ENCODE results near the gene PRRT2. TPM values are rescaled to one million over a fixed set of nuclear protein-coding genes. Genes with fewer than 3 reads are reported as not detected.

The PRRT2 gene
- total and polyA plus RNA-seq, 4 donors = 5.3 to 36.6 (median 20.7) TPM

- peak in 1 of 2 donors; percentile 66 for DNase-seq
- Histone ChIP-seq H3K9me3 (ENCODE audit: control insufficient read depth, low read length) (no peaks in the 10 kb centered on the region), H3K27me3 (ENCODE audit: control insufficient read depth in 1 of 2, insufficient read depth in 2 of 2, low read length in 1 of 2) (no peaks in the 10 kb centered on the region), H3K36me3 (ENCODE audit: control insufficient read depth in 1 of 2, insufficient read depth in 2 of 2, low read length in 1 of 2) (no peaks in the 10 kb centered on the region), H3K4me1 (ENCODE audit: control insufficient read depth in 1 of 2, insufficient read depth in 2 of 2, low read length in 2 of 2) (peaks cover 0 to 2% of the 10 kb centered on the region in 2 donors), H3K27ac (ENCODE audit: low read depth in 1 of 2, low read length in 2 of 2) (peak overlapping the region in 1 of 2 donors; percentile 31), H3K4me3 (ENCODE audit: low read length in 2 of 2) (no peak overlapping the region)
- intact Hi-C loops (cut with DNase I) = no loop called here
- peak; percentile 13 for ATAC-seq (ENCODE audit: low FRiP score)
- WGBS, 2 donors = 6 to 8% methylated on average over 10 of the region's 10 CpGs
These were observed 46.3 kb downstream of the PRRT2 start for GRCh38 chr16:29858149-29858849.

- Histone ChIP-seq H3K36me3 (ENCODE audit: control insufficient read depth in 1 of 2, insufficient read depth in 2 of 2, low read length in 1 of 2) (no peaks in the 10 kb centered on the region), H3K9me3 (ENCODE audit: control insufficient read depth, low read length) (no peaks in the 10 kb centered on the region), H3K4me1 (ENCODE audit: control insufficient read depth in 1 of 2, insufficient read depth in 2 of 2, low read length in 2 of 2) (peaks cover 0 to 2% of the 10 kb centered on the region in 2 donors), H3K4me3 (ENCODE audit: low read length in 2 of 2) (no peak overlapping the region), H3K27ac (ENCODE audit: low read depth in 1 of 2, low read length in 2 of 2) (peak overlapping the region in 1 of 2 donors; percentile 31), H3K27me3 (ENCODE audit: control insufficient read depth in 1 of 2, insufficient read depth in 2 of 2, low read length in 1 of 2) (no peaks in the 10 kb centered on the region)
- ATAC-seq (ENCODE audit: low FRiP score) (no peak), DNase-seq (no peak)
- WGBS, 2 donors = 59 to 63% methylated on average over 18 to 19 of the region's 19 CpGs
- intact Hi-C loops (cut with DNase I) = no loop called here
These were observed 47.0 kb downstream of the PRRT2 start for GRCh38 chr16:29858974-29859373.

- no peak overlapping the region for H3K27ac ChIP-seq (ENCODE audit: low read depth in 1 of 2, low read length in 2 of 2)
These were observed 48.2 kb downstream of the PRRT2 start for GRCh38 chr16:29860218-29860617.

GRCh38 chr16:29862383-29862883 is 50.4 kb downstream of the PRRT2 start:
- intact Hi-C loops (cut with DNase I) = loop anchor here (5.0 to 10.0 kb wide), 3 partner anchors 40 to 102 kb away; partner anchors contain the start of genes MVP (in 1 of the 2), PAGR1 (in 1 of the 2) and TMEM219 (in 1 of the 2)
- ATAC-seq (ENCODE audit: low FRiP score) = peak; percentile 1
- WGBS, 2 donors = 1 to 2% methylated on average over 26 to 27 of the region's 27 CpGs

More at GRCh38 chr16:29860218-29860617, 48.2 kb downstream of the PRRT2 start:
- intact Hi-C loops (cut with DNase I) = loop anchor here (5.0 to 10.0 kb wide), 3 partner anchors 38 to 105 kb away; partner anchors contain the start of genes MVP (in 1 of the 2), PAGR1 (in 1 of the 2) and TMEM219 (in 1 of the 2)
- Histone ChIP-seq H3K27me3 (ENCODE audit: control insufficient read depth in 1 of 2, insufficient read depth in 2 of 2, low read length in 1 of 2) (no peaks in the 10 kb centered on the region), H3K36me3 (ENCODE audit: control insufficient read depth in 1 of 2, insufficient read depth in 2 of 2, low read length in 1 of 2) (no peaks in the 10 kb centered on the region), H3K9me3 (ENCODE audit: control insufficient read depth, low read length) (no peaks in the 10 kb centered on the region), H3K4me1 (ENCODE audit: control insufficient read depth in 1 of 2, insufficient read depth in 2 of 2, low read length in 2 of 2) (peaks cover 0 to 2% of the 10 kb centered on the region in 2 donors), H3K4me3 (ENCODE audit: low read length in 2 of 2) (no peak overlapping the region)
- ATAC-seq (ENCODE audit: low FRiP score) (no peak), DNase-seq (no peak)
- WGBS, 2 donors = 73 to 76% methylated on average over 9 of the region's 9 CpGs

GRCh38 chr16:29862884-29863668 is 51.1 kb downstream of the PRRT2 start, which contains the start of gene CDIPT:
TSS of gene CDIPT (minus strand) at chr16:29863226. CDS start at chr16:29862857, 369 bp downstream.
- WGBS, 2 donors = 0% methylated on average over 53 to 57 of the region's 57 CpGs
- peak within 1 kb of the TSS; percentile 58 to 80 for H3K4me3 ChIP-seq (ENCODE audit: low read length in 2 of 2)
- H3K27me3 ChIP-seq (ENCODE audit: control insufficient read depth in 1 of 2, insufficient read depth in 2 of 2, low read length in 1 of 2) = no peaks in the 10 kb centered on the region
- no peaks in the 10 kb centered on the region for H3K36me3 ChIP-seq (ENCODE audit: control insufficient read depth in 1 of 2, insufficient read depth in 2 of 2, low read length in 1 of 2)
- intact Hi-C loops (cut with DNase I) = loop anchor here (5.0 to 10.0 kb wide), 3 partner anchors 41 to 102 kb away; partner anchors contain the start of genes MVP (in 1 of the 2), PAGR1 (in 1 of the 2) and TMEM219 (in 1 of the 2)
- DNase-seq (peak; percentile 95 to 96), ATAC-seq (ENCODE audit: low FRiP score) (peak; percentile 97)
- H3K9me3 ChIP-seq (ENCODE audit: control insufficient read depth, low read length) = no peaks in the 10 kb centered on the region
- peak within 1 kb of the TSS; percentile 2 to 41 for H3K27ac ChIP-seq (ENCODE audit: low read depth in 1 of 2, low read length in 2 of 2)
- peaks cover 0 to 2% of the 10 kb centered on the region in 2 donors for H3K4me1 ChIP-seq (ENCODE audit: control insufficient read depth in 1 of 2, insufficient read depth in 2 of 2, low read length in 2 of 2)

More at GRCh38 chr16:29862383-29862883, 50.4 kb downstream of the PRRT2 start:
- Histone ChIP-seq H3K36me3 (ENCODE audit: control insufficient read depth in 1 of 2, insufficient read depth in 2 of 2, low read length in 1 of 2) (no peaks in the 10 kb centered on the region), H3K9me3 (ENCODE audit: control insufficient read depth, low read length) (no peaks in the 10 kb centered on the region), H3K4me1 (ENCODE audit: control insufficient read depth in 1 of 2, insufficient read depth in 2 of 2, low read length in 2 of 2) (peaks cover 0 to 2% of the 10 kb centered on the region in 2 donors), H3K27ac (ENCODE audit: low read depth in 1 of 2, low read length in 2 of 2) (no peak overlapping the region), H3K27me3 (ENCODE audit: control insufficient read depth in 1 of 2, insufficient read depth in 2 of 2, low read length in 1 of 2) (no peaks in the 10 kb centered on the region), H3K4me3 (ENCODE audit: low read length in 2 of 2) (peak overlapping the region; percentile 58 to 80)
- DNase-seq = no peak

GRCh38 chr16:29863669-29863984 is 51.6 kb downstream of the PRRT2 start:
- Histone ChIP-seq H3K27ac (ENCODE audit: low read depth in 1 of 2, low read length in 2 of 2) (no peak overlapping the region), H3K4me3 (ENCODE audit: low read length in 2 of 2) (no peak overlapping the region), H3K4me1 (ENCODE audit: control insufficient read depth in 1 of 2, insufficient read depth in 2 of 2, low read length in 2 of 2) (peaks cover 0 to 2% of the 10 kb centered on the region in 2 donors), H3K27me3 (ENCODE audit: control insufficient read depth in 1 of 2, insufficient read depth in 2 of 2, low read length in 1 of 2) (no peaks in the 10 kb centered on the region), H3K9me3 (ENCODE audit: control insufficient read depth, low read length) (no peaks in the 10 kb centered on the region), H3K36me3 (ENCODE audit: control insufficient read depth in 1 of 2, insufficient read depth in 2 of 2, low read length in 1 of 2) (no peaks in the 10 kb centered on the region)
- intact Hi-C loops (cut with DNase I) = loop anchor here (5.0 to 10.0 kb wide), 3 partner anchors 41 to 101 kb away; partner anchors contain the start of genes MVP (in 1 of the 2), PAGR1 (in 1 of the 2) and TMEM219 (in 1 of the 2)
- ATAC-seq (ENCODE audit: low FRiP score) (no peak), DNase-seq (no peak)
- 27 to 28% methylated on average over 16 of the region's 16 CpGs for WGBS, 2 donors

GRCh38 chr16:29864205-29864604 is 52.2 kb downstream of the PRRT2 start:
- no peaks in the 10 kb centered on the region for H3K27me3 ChIP-seq (ENCODE audit: control insufficient read depth in 1 of 2, insufficient read depth in 2 of 2, low read length in 1 of 2)
- H3K27ac ChIP-seq (ENCODE audit: low read depth in 1 of 2, low read length in 2 of 2) = no peak overlapping the region
- intact Hi-C loops (cut with DNase I) = loop anchor here (5.0 to 10.0 kb wide), 3 partner anchors 42 to 101 kb away; partner anchors contain the start of genes MVP (in 1 of the 2), PAGR1 (in 1 of the 2) and TMEM219 (in 1 of the 2)
- 80 to 86% methylated on average over 9 of the region's 9 CpGs for WGBS, 2 donors
- ATAC-seq (ENCODE audit: low FRiP score) = no peak
- H3K9me3 ChIP-seq (ENCODE audit: control insufficient read depth, low read length) = no peaks in the 10 kb centered on the region
- no peak overlapping the region for H3K4me3 ChIP-seq (ENCODE audit: low read length in 2 of 2)
- no peak for DNase-seq
- H3K36me3 ChIP-seq (ENCODE audit: control insufficient read depth in 1 of 2, insufficient read depth in 2 of 2, low read length in 1 of 2) = no peaks in the 10 kb centered on the region
- no peaks in the 10 kb centered on the region for H3K4me1 ChIP-seq (ENCODE audit: control insufficient read depth in 1 of 2, insufficient read depth in 2 of 2, low read length in 2 of 2)

Data from aorta (tissue), 5 donors.